Peyer's patch (tissue), 4 donors: Measurements from ENCODE around the gene KIAA1614.

Source experiments
- POLR2A ChIP-seq, 2 donors: fragments of 450-650 bp; IDR thresholded peaks; one replicate each; pipeline ENCODE4 v1.5.1; 2017; ENCODE audit warnings: antibody characterized with exemption in 2 of 2, mild to moderate bottlenecking in 2 of 2, moderate library complexity in 2 of 2
- TF ChIP-seq, protein P1 (sequence below), 6 experiments: fragments of 450-650 bp in 4 of 6; fragments of 200-600 bp in 2 of 6; sonication (generic) in 1 of 6; IDR thresholded peaks; one replicate each; pipeline ENCODE4 v1.5.1; 2017 to 2019; ENCODE audit warnings: antibody characterized with exemption in 6 of 6, mild to moderate bottlenecking in 3 of 6, moderate library complexity in 1 of 6

- TF ChIP-seq, protein P1, sequence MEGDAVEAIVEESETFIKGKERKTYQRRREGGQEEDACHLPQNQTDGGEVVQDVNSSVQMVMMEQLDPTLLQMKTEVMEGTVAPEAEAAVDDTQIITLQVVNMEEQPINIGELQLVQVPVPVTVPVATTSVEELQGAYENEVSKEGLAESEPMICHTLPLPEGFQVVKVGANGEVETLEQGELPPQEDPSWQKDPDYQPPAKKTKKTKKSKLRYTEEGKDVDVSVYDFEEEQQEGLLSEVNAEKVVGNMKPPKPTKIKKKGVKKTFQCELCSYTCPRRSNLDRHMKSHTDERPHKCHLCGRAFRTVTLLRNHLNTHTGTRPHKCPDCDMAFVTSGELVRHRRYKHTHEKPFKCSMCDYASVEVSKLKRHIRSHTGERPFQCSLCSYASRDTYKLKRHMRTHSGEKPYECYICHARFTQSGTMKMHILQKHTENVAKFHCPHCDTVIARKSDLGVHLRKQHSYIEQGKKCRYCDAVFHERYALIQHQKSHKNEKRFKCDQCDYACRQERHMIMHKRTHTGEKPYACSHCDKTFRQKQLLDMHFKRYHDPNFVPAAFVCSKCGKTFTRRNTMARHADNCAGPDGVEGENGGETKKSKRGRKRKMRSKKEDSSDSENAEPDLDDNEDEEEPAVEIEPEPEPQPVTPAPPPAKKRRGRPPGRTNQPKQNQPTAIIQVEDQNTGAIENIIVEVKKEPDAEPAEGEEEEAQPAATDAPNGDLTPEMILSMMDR (IDR thresholded peaks at IDR 0.05) = no peak
- TF ChIP-seq POLR2A (IDR thresholded peaks at IDR 0.05) = no peak
Observed at GRCh38 chr1:180934563-180934962, 21.9 kb downstream of the KIAA1614 start.
